Mucosa of descending colon (tissue), 3 donors: ENCODE measurements around the gene ZNF532. TPM values are rescaled to one million over a fixed set of nuclear protein-coding genes. Genes with fewer than 3 reads are reported as not detected.

Source experiments
- ATAC-seq: fragments of 200-7000 bp; cut with Tn5 transposase; one replicate; pipeline ENCODE4 v1.9.1; 2020; ENCODE audit warnings: mild to moderate bottlenecking, moderate library complexity
- DNase-seq, 3 donors: peaks; one replicate each; pipeline ENCODE4 v3.0.0-alpha.2; 2020
- H3K36me3 ChIP-seq: fragments of 200-600 bp; one replicate; pipeline ENCODE4 v1.8.0; 2021; ENCODE audit warnings: low read depth, mild to moderate bottlenecking
- H3K4me1 ChIP-seq: fragments of 200-600 bp; one replicate; pipeline ENCODE4 v1.8.0; 2021; ENCODE audit warnings: low read depth, mild to moderate bottlenecking
- H3K4me3 ChIP-seq: fragments of 200-600 bp; one replicate; pipeline ENCODE4 v1.8.0; 2021; ENCODE audit warnings: mild to moderate bottlenecking
- H3K9me3 ChIP-seq: fragments of 200-600 bp; one replicate; pipeline ENCODE4 v1.8.0; 2021; ENCODE audit warnings: mild to moderate bottlenecking
- intact Hi-C, 2 donors: fragments of 100-400 bp; cut with DNase I in 1 of 2; cut with micrococcal nuclease in 1 of 2; formaldehyde crosslinking; loops; one replicate each; pipeline versions ENCODE4 v1.11.0 to v1.11.1; 2022; cut with DNase I, micrococcal nuclease
- total RNA-seq, 3 donors: library from RNA; stranded (reverse); fragmentation: NEBNext Ultra II Directional in 2 of 3; extraction: Animal tissue kit (Norgen Biotek cat#: 25700) in 2 of 3; gene quantifications; one replicate each; pipeline versions ENCODE4 v1.2.1 to v1.2.4, GENCODE V29; 2021 to 2023
- TF ChIP-seq, protein P1 (sequence below): fragments of 200-600 bp; IDR thresholded peaks from one replicate; pipeline ENCODE4 v1.8.0; 2022; ENCODE audit warnings: antibody characterized with exemption, mild to moderate bottlenecking
- donor health status: DM: no; HTN: no; CAD: no; lungs with moderate emphysema.
- donor health status: DM: no; HTN: no; CAD: no.
- donor health status: DM: no; HTN: yes; CAD: no.

ZNF532 gene
- total RNA-seq, 3 donors from 2014 or later, result 11.2 to 104 (median 16.3) TPM

DNA sequence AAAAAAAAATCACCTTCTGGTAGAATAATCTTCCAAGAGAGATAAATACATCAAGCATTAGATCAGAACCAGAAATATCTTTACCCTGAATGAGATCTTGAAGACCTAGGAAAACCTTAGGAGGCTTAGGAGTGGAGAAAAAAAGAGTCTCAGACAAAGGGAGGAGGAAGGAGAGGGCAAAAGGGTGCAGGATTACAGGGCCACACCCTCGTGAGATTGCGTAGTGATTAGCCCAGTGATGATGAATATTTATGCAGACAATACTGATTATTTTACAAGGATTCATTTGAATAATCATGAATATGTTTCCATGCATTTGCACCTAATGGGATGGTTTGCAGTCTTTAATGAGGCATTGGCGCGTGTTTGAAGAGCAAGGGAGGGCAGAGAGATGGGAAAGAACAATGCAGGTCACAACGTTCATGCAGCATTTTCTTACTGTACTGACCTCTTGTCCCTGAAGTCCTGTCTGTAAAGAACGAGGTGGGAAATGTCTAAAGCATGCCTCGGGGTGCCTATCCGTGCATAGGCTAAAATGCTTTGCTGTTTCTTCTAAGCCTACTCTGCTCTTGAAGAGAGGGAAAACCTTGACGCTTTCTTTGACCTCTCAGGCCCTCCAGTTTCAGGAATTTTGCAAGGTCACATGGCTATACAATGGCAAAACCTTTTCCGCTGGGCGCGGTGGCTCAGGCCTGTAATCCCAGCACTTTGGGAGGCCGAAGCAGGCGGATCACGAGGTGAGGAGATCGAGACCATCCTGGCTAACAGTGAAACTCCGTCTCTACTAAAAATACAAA lies 18.6 kb upstream of the ZNF532 start:
- ATAC-seq (peak; percentile 65), DNase-seq (no peak)
- Histone ChIP-seq H3K4me1 (peaks cover 5% of the 10 kb centered on the region), H3K9me3 (no peaks in the 10 kb centered on the region), H3K36me3 (no peaks in the 10 kb centered on the region), H3K4me3 (no peak overlapping the region)
- TF ChIP-seq, protein P1, sequence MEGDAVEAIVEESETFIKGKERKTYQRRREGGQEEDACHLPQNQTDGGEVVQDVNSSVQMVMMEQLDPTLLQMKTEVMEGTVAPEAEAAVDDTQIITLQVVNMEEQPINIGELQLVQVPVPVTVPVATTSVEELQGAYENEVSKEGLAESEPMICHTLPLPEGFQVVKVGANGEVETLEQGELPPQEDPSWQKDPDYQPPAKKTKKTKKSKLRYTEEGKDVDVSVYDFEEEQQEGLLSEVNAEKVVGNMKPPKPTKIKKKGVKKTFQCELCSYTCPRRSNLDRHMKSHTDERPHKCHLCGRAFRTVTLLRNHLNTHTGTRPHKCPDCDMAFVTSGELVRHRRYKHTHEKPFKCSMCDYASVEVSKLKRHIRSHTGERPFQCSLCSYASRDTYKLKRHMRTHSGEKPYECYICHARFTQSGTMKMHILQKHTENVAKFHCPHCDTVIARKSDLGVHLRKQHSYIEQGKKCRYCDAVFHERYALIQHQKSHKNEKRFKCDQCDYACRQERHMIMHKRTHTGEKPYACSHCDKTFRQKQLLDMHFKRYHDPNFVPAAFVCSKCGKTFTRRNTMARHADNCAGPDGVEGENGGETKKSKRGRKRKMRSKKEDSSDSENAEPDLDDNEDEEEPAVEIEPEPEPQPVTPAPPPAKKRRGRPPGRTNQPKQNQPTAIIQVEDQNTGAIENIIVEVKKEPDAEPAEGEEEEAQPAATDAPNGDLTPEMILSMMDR, result no peak
- intact Hi-C loops, result no loop called here

DNA sequence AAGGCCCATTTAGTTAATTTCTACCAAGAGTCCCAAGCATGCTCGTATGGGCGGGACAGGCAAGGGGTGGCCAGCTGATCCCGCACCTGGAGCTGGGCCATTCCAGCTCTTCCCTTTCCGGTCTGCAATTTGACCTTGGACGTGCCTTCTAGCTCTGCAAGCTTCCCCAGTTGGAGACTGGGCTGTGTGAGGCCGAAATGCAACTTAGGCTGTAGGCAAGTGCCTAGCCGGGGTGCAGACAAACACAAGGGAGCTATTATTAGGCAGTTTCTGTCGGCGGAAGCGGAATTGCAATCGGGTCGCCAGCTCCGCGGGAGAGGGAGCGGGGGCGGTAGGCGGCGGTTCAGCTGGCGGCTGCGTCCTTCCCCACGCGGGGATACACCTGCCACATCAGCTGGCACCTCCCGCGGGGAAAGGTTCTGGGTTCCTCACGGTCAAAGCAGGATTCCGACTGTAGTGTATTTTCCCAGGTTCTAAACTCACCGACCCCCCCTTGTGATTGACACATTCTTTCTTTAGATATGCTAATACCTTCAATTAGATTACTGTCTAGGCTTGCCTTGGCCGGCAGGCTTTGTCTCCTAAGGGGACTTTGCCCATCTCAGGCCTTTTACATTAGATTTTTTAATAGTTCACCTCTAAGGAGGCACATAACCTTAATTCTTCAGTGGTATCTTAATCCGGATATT lies 17.1 kb upstream of the ZNF532 start:
- TF ChIP-seq, protein P1, result no peak
- intact Hi-C loops, result no loop called here
- Histone ChIP-seq H3K4me1 (peaks cover 5% of the 10 kb centered on the region), H3K4me3 (no peak overlapping the region), H3K9me3 (no peaks in the 10 kb centered on the region), H3K36me3 (no peaks in the 10 kb centered on the region)
- ATAC-seq (no peak), DNase-seq (peak in 1 of 3 donors; percentile 52)

DNA sequence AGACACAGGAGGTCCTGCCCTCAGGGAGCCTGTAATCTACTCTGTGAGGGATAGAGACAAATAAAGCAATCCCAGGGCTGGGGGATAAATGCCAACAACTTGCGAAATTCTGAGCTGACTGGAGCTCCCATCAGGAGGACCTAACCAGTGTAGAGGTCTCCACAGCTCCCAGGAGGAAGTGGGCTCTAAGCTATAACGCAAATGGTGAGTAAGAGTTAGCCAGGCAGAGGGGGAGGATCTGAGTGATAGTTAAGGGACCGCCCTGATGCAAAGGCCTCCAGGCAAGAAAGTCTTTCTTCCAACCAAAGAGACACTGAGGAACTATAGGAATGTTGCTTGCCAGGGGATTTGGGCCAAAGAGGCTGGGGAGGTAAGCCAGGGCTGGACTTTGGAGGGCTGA lies 16.0 kb upstream of the ZNF532 start:
- no peaks in the 10 kb centered on the region for H3K36me3 ChIP-seq
- H3K4me1 ChIP-seq, result peaks cover 5% of the 10 kb centered on the region
- H3K4me3 ChIP-seq, result no peak overlapping the region
- intact Hi-C loops, result no loop called here
- TF ChIP-seq, protein P1, result no peak
- no peak for ATAC-seq
- DNase-seq, result no peak
- no peaks in the 10 kb centered on the region for H3K9me3 ChIP-seq

DNA sequence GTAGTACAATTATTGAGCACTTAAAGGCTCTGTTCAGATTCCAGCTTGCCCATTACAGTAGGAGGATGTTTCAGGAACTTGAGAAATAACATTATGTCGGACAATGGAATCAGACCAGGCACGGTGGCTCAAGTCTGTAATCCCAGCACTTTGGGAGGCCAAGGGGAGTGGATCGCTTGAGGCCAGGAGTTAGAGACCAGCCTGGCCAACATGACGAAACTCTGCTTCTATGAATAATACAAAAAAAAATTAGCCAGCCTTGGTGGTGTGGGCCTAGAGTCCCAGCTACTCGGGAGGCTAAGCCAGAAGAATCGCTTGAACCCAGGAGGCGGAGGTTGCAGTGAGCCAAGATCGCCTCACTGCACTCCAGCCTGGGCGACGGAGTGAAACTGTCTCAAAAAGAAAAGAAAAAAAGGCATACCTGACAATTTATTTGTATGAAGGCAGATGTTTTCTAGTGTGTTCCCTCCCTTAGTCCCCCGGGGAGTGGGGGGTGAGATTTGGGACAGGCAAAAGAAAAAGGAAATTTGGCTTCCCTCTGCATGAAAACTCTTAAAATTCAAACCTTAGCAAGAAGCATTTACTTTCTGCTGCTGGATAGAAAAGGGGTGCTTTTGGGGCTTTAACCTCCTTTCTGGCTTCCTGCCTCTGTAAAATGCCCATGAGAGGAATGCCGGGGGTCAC lies 13.7 kb upstream of the ZNF532 start:
- ATAC-seq, result no peak
- Histone ChIP-seq H3K4me3 (no peak overlapping the region), H3K36me3 (no peaks in the 10 kb centered on the region), H3K4me1 (no peaks in the 10 kb centered on the region), H3K9me3 (no peaks in the 10 kb centered on the region)
- TF ChIP-seq, protein P1, result no peak
- no peak for DNase-seq
- intact Hi-C loops, result no loop called here

DNA sequence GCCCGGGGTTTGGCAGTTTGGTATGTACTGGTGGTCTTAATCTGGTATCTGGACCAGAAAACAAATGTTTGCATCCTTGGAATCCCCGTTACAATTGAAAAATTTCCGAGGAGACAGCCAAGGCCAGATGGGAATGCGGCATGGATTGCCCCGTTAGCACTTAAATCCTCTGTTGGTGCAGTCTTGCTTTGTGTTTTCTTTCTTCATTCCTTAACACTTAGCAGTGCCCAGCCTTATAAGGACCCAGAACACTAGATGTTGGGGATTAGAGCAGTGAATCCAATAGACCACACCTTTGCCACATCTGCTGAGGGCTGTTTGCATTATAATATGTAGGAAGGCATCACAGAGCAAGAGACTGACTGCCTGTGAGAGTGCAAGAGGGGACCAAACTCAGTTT lies 12.8 kb upstream of the ZNF532 start:
- Histone ChIP-seq H3K36me3 (no peaks in the 10 kb centered on the region), H3K4me1 (no peaks in the 10 kb centered on the region), H3K9me3 (no peaks in the 10 kb centered on the region), H3K4me3 (no peak overlapping the region)
- DNase-seq (no peak), ATAC-seq (no peak)
- intact Hi-C loops, result no loop called here
- TF ChIP-seq, protein P1, result no peak
